Small intestine (tissue), 7 donors: ENCODE data around the gene BDH1. TPM values are rescaled to one million over a fixed set of nuclear protein-coding genes. Genes with fewer than 3 reads are reported as not detected.
A peak's percentile ranks its signal among the peaks of the same experiment; 100 is the strongest.
"Not testable (repeated sequence)": the region's sequence is repeated elsewhere in the genome, so short reads cannot be mapped to it uniquely, and the experiment has no call there.

Experiments
- DNase-seq, 2 donors: peaks; one replicate each; pipeline versions ENCODE4 v3.0.0 to v3.0.0-alpha.2; 2013
- FAIRE-seq: peaks from 2 replicates; lab custom pipeline; 2012; peaks lifted over from hg19 to GRCh38; lab: Jason Lieb, UNC
- H3K27ac ChIP-seq, 3 donors: one replicate each; pipeline ENCODE4 v1.5.1; 2013; ENCODE audit warnings: low read length in 2 of 3, mild to moderate bottlenecking in 2 of 3, control low read depth in 1 of 3, inconsistent platforms in 1 of 3, low read depth in 1 of 3, moderate library complexity in 1 of 3
- H3K27me3 ChIP-seq, 3 donors: one replicate each; pipeline ENCODE4 v1.6.1; 2013; ENCODE audit warnings: low read length in 3 of 3, inconsistent platforms in 1 of 3; ENCODE audit not compliant: control insufficient read depth in 3 of 3, insufficient read depth in 3 of 3
- H3K36me3 ChIP-seq, 3 donors: one replicate each; pipeline ENCODE4 v1.6.1; 2013; ENCODE audit warnings: low read length in 3 of 3, inconsistent platforms in 1 of 3, low read depth in 1 of 3, mild to moderate bottlenecking in 1 of 3, moderate library complexity in 1 of 3; ENCODE audit not compliant: control insufficient read depth in 3 of 3, insufficient read depth in 2 of 3
- H3K4me1 ChIP-seq, 3 donors: one replicate each; pipeline ENCODE4 v1.6.1; 2013; ENCODE audit warnings: low read length in 2 of 3, inconsistent platforms in 1 of 3, low read depth in 1 of 3, mild to moderate bottlenecking in 1 of 3, moderate library complexity in 1 of 3; ENCODE audit not compliant: control insufficient read depth in 3 of 3, insufficient read depth in 2 of 3
- H3K4me3 ChIP-seq, 3 donors: one replicate each; pipeline ENCODE4 v1.5.1; 2013; ENCODE audit warnings: low read length in 3 of 3, control low read depth in 1 of 3, inconsistent platforms in 1 of 3, low read depth in 1 of 3, mild to moderate bottlenecking in 1 of 3, moderate library complexity in 1 of 3
- H3K9me3 ChIP-seq, 2 donors: one replicate each; pipeline ENCODE4 v1.6.1; 2013; ENCODE audit warnings: low read depth in 1 of 2, low read length in 1 of 2; ENCODE audit not compliant: control insufficient read depth in 2 of 2, insufficient read depth in 1 of 2
- WGBS, 3 donors: extraction: QIAGEN DNeasy Blood & Tissue Kit; methylation state at CpG; one replicate each; pipeline ENCODE4 v1.1.7; 2013; 5-methylcytosine and 5-hydroxymethylcytosine counted together
- polyA plus RNA-seq, 4 donors: library from polyadenylated mRNA; stranded (reverse) in 3 of 4; unstranded in 1 of 4; fragments of 200-250 nt in 3 of 4; fragments of 120-200 nt in 1 of 4; gene quantifications; one replicate each; pipeline versions ENCODE4 v1.2.1 to v1.2.3, GENCODE V29; 2013
- donor health status: healthy with polysubstance abuse.
- donor health status: control.
- donor health status: control.
- donor health status: Bipolar disorder and iron deficiency.
- donor health status: healthy.

Gene BDH1
- polyA plus RNA-seq, 4 donors, result 71.1 to 101 (median 91.4) TPM

GRCh38 chr3:197480320-197480719 lies 75.4 kb downstream of the BDH1 start:
- Histone ChIP-seq H3K4me1 (no peaks in the 10 kb centered on the region), H3K4me3 (no peak overlapping the region), H3K27ac (no peak overlapping the region), H3K9me3 (no peaks in the 10 kb centered on the region), H3K36me3 (no peaks in the 10 kb centered on the region), H3K27me3 (peaks cover 0 to 3% (median 0%) of the 10 kb centered on the region in 3 donors)
- DNase-seq (no peak), FAIRE-seq (no peak)
- 88 to 95% (median 94%) methylated on average over 3 of the region's 3 CpGs for WGBS, 3 donors

- Histone ChIP-seq H3K27me3 (peaks cover 0 to 3% (median 0%) of the 10 kb centered on the region in 3 donors), H3K4me3 (no peak overlapping the region), H3K4me1 (no peaks in the 10 kb centered on the region), H3K9me3 (no peaks in the 10 kb centered on the region), H3K36me3 (no peaks in the 10 kb centered on the region), H3K27ac (no peak overlapping the region)
- no peak for FAIRE-seq
- WGBS, 3 donors, result 52 to 71% (median 62%) methylated on average over 11 of the region's 11 CpGs
- peak in 1 of 2 donors; percentile 68 for DNase-seq
Observed at GRCh38 chr3:197478746-197479668, 76.8 kb downstream of the BDH1 start.

DNA sequence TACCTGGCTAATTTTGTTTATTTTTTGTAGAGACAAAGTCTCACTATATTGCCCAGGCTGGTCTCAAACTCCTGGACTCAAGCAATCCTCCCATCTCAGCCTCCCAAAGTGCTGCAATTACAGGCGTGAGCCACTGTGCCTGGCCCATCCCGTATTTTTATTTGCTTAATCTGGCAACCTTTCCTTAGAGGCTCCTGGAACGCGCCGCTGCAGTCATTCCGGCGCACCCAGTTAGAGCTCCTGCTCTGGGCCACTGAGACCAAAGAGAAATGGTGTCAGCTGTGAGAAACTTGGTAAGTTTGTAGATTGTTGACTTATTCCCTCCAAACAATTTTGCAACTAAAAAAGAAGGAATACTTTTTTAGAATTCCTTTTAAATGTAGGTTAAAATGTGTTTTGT lies 78.0 kb downstream of the BDH1 start:
- 80 to 93% (median 91%) methylated on average over 7 of the region's 7 CpGs for WGBS, 3 donors

DNA sequence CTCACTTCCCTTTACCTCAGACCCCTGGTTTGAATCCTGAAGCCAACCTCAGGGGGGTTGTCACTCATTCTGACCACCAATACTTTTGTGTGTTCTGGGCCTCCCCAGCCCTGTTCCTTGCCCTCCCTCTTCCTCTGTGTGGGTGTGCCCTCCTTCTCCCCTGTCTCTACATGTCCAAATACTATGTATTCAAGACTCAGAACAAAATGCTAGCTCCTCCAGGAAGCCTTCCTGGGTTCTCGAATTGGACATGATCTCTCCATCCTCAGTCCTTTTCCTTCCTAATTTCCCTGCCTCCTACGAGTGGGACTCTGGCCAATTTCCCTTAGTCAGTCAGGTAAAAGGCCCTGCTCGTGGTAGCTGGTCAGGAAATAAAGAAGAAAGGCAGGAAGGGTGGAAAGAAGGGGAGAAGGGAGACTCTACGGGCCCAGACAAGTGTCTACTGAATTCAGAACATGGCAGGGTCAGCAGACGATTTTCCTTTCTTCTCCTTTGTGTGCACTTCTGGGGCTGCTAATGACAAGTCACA lies 79.7 kb downstream of the BDH1 start:
- no peak for DNase-seq

More for the DNA sequence above, 78.0 kb downstream of the BDH1 start:
- H3K4me1 ChIP-seq, H3K27me3 ChIP-seq, DNase-seq, H3K4me3 ChIP-seq, FAIRE-seq, H3K27ac ChIP-seq, H3K9me3 ChIP-seq, H3K36me3 ChIP-seq: not testable (repeated sequence)

DNA sequence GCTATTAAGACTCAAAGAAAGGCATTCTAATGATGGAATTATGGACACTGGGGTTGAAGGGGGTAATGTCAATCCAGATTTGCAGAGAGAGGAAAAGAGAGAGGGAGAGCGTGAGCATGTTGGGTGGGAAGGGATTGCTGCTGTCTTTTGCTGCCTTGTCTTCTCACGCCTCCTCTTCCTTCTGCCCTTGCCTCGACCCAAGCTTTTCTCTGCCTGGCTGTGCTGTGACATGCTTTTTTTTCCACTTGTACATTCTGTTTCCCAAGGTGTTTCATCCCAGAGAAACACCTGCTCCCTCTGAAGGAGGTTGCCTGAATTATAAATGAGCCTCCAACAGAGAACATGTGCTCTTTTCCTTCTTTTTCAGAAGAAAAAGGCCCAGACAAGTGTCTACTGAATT lies 80.3 kb downstream of the BDH1 start:
- DNase-seq (no peak), FAIRE-seq (no peak)
- WGBS, 3 donors, result 79 to 90% (median 82%) methylated on average over 3 of the region's 3 CpGs
- H3K27me3 ChIP-seq, result peaks cover 0 to 3% (median 0%) of the 10 kb centered on the region in 3 donors
- H3K27ac ChIP-seq, result no peak overlapping the region
- H3K36me3 ChIP-seq, result no peaks in the 10 kb centered on the region
- H3K4me1 ChIP-seq, result no peaks in the 10 kb centered on the region
- no peak overlapping the region for H3K4me3 ChIP-seq
- no peaks in the 10 kb centered on the region for H3K9me3 ChIP-seq

More for the DNA sequence above, 79.7 kb downstream of the BDH1 start:
- Histone ChIP-seq H3K9me3 (no peaks in the 10 kb centered on the region), H3K36me3 (no peaks in the 10 kb centered on the region), H3K4me1 (no peaks in the 10 kb centered on the region), H3K27me3 (peaks cover 0 to 3% (median 0%) of the 10 kb centered on the region in 3 donors), H3K27ac (no peak overlapping the region), H3K4me3 (no peak overlapping the region)
- WGBS, 3 donors, result 56 to 66% (median 65%) methylated on average over 5 of the region's 5 CpGs
- no peak for FAIRE-seq

GRCh38 chr3:197472151-197472550 lies 83.6 kb downstream of the BDH1 start:
- no peaks in the 10 kb centered on the region for H3K9me3 ChIP-seq
- H3K27me3 ChIP-seq, result no peaks in the 10 kb centered on the region
- FAIRE-seq (no peak), DNase-seq (no peak)
- H3K4me1 ChIP-seq, result peaks cover 0 to 6% (median 0%) of the 10 kb centered on the region in 3 donors
- H3K36me3 ChIP-seq, result no peaks in the 10 kb centered on the region
- 92 to 97% (median 94%) methylated on average over 2 of the region's 2 CpGs for WGBS, 3 donors
- no peak overlapping the region for H3K27ac ChIP-seq
- no peak overlapping the region for H3K4me3 ChIP-seq

GRCh38 chr3:197471221-197472010 lies 84.4 kb downstream of the BDH1 start:
- Histone ChIP-seq H3K27ac (no peak overlapping the region), H3K4me3 (no peak overlapping the region), H3K27me3 (no peaks in the 10 kb centered on the region), H3K4me1 (peaks cover 0 to 6% (median 0%) of the 10 kb centered on the region in 3 donors), H3K36me3 (no peaks in the 10 kb centered on the region), H3K9me3 (no peaks in the 10 kb centered on the region)
- DNase-seq, result no peak
- no peak for FAIRE-seq
- 81 to 88% (median 86%) methylated on average over 10 of the region's 10 CpGs for WGBS, 3 donors

- Histone ChIP-seq H3K4me1 (peaks cover 0 to 6% (median 0%) of the 10 kb centered on the region in 3 donors), H3K27me3 (no peaks in the 10 kb centered on the region), H3K9me3 (no peaks in the 10 kb centered on the region), H3K27ac (no peak overlapping the region), H3K36me3 (no peaks in the 10 kb centered on the region), H3K4me3 (no peak overlapping the region)
- WGBS, 3 donors, result 20 to 47% (median 27%) methylated on average over 5 of the region's 5 CpGs
- FAIRE-seq, result no peak
- peak; percentile 65 to 76 for DNase-seq
Observed at GRCh38 chr3:197468866-197469382, 86.8 kb downstream of the BDH1 start.
